Mucosa of stomach (tissue), 1 donor: Measurements from ENCODE around the gene CACNB2.
"Not testable (repeated sequence)": the region's sequence is repeated elsewhere in the genome, so short reads cannot be mapped to it uniquely, and the experiment has no call there.

Experiments
- H3K27me3 ChIP-seq: one replicate; pipeline ENCODE4 v1.7.0; 2013; ENCODE audit warnings: mild to moderate bottlenecking, low read length; ENCODE audit not compliant: control insufficient read depth, insufficient read depth
- H3K36me3 ChIP-seq: one replicate; pipeline ENCODE4 v1.7.0; 2013; ENCODE audit warnings: low read length; ENCODE audit not compliant: control insufficient read depth, insufficient read depth
- H3K4me1 ChIP-seq: one replicate; pipeline ENCODE4 v1.7.0; 2013; ENCODE audit warnings: mild to moderate bottlenecking, low read length; ENCODE audit not compliant: control insufficient read depth, insufficient read depth
- H3K4me3 ChIP-seq: one replicate; pipeline ENCODE4 v1.7.0; 2013; ENCODE audit warnings: low read length
- H3K9ac ChIP-seq: one replicate; pipeline ENCODE4 v1.7.0; 2013; ENCODE audit warnings: mild to moderate bottlenecking, low read length, moderate library complexity
- H3K9me3 ChIP-seq: one replicate; pipeline ENCODE4 v1.7.0; 2013; ENCODE audit warnings: mild to moderate bottlenecking, low read length, moderate library complexity; ENCODE audit not compliant: control insufficient read depth
- donor health status: Pancreatic carcinoma.

The CACNB2 gene

GRCh38 chr10:18436902-18437301 is 296.7 kb downstream of the CACNB2 start:
- Histone ChIP-seq H3K4me1 (no peaks in the 10 kb centered on the region), H3K4me3 (no peak overlapping the region), H3K27me3 (no peaks in the 10 kb centered on the region), H3K9me3 (no peaks in the 10 kb centered on the region), H3K36me3 (no peaks in the 10 kb centered on the region), H3K9ac (no peak overlapping the region)

DNA sequence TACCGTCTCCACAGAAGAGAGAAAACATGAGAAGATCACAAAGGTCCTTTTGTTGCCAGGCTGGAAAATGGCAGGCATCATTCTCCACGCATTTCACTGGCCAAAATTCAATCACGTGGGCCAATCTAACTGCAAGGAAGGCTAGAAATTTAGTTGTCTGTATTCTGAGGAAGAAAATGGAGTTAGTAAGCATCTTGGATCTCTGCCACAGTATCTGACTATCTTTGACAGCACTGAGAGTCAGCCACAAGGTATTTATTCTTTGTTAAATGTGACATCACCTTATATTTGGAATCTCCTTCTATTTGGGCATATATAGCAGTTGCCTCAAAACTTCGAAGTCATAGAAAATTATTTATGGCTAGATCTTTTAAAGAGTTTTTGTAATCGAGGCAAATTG is 297.3 kb downstream of the CACNB2 start:
- no peak overlapping the region for H3K4me3 ChIP-seq
- H3K9ac ChIP-seq = no peak overlapping the region
- no peaks in the 10 kb centered on the region for H3K36me3 ChIP-seq
- no peaks in the 10 kb centered on the region for H3K9me3 ChIP-seq
- no peaks in the 10 kb centered on the region for H3K27me3 ChIP-seq
- no peaks in the 10 kb centered on the region for H3K4me1 ChIP-seq

- Histone ChIP-seq H3K4me3 (no peak overlapping the region), H3K27me3 (no peaks in the 10 kb centered on the region), H3K9me3 (no peaks in the 10 kb centered on the region), H3K4me1 (no peaks in the 10 kb centered on the region), H3K9ac (no peak overlapping the region), H3K36me3 (no peaks in the 10 kb centered on the region)
Measured at GRCh38 chr10:18438361-18439126, 298.3 kb downstream of the CACNB2 start.

DNA sequence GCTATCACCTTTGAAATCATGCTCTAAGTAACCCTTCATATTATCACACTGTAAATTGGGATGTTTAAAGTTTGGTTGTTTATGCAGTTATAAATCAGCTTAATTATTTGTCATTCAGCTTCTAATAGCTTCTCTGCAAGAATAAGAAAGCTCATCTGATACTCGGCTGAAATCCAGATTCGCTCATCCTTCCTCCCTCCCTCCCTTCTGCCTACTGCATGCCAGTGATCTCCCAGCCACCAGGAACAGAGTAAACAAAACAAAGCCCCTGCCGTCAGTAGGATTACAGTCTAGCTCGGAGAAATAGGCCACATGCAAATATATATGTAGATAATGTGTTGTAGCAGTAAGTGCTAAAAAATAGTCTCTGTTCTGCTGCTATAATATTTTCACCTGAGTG is 299.4 kb downstream of the CACNB2 start:
- Histone ChIP-seq H3K4me3 (no peak overlapping the region), H3K4me1 (no peaks in the 10 kb centered on the region), H3K36me3 (no peaks in the 10 kb centered on the region), H3K9ac (no peak overlapping the region), H3K9me3 (no peaks in the 10 kb centered on the region), H3K27me3 (no peaks in the 10 kb centered on the region)

GRCh38 chr10:18445635-18446034 is 305.4 kb downstream of the CACNB2 start:
- H3K27me3 ChIP-seq, H3K4me1 ChIP-seq, H3K9me3 ChIP-seq, H3K4me3 ChIP-seq, H3K36me3 ChIP-seq, H3K9ac ChIP-seq: not testable (repeated sequence)

DNA sequence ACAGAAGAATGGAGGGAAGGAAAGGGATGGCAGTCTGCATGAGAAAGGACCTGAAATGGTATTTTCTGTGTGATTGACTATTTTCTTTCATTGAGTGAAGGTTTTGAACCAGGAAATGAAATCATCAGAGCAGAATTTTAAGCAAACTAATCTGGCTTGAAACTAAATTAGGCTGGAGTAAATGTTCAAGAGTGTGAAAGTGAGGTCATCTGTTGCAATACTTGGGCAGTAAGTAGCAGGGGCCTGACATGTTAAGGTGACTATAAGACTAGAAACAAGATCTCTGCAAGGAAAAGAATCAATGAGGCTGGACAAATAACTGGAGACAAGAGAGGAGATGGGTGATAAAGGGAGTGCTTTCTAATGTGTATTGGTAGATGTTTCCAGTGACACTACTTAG is 306.0 kb downstream of the CACNB2 start:
- Histone ChIP-seq H3K4me3 (no peak overlapping the region), H3K4me1 (no peaks in the 10 kb centered on the region), H3K36me3 (no peaks in the 10 kb centered on the region), H3K27me3 (no peaks in the 10 kb centered on the region), H3K9me3 (no peaks in the 10 kb centered on the region), H3K9ac (no peak overlapping the region)

- Histone ChIP-seq H3K9me3 (no peaks in the 10 kb centered on the region), H3K27me3 (no peaks in the 10 kb centered on the region), H3K4me3 (no peak overlapping the region), H3K9ac (no peak overlapping the region), H3K4me1 (no peaks in the 10 kb centered on the region), H3K36me3 (no peaks in the 10 kb centered on the region)
Measured at GRCh38 chr10:18449611-18450026, 309.4 kb downstream of the CACNB2 start.

DNA sequence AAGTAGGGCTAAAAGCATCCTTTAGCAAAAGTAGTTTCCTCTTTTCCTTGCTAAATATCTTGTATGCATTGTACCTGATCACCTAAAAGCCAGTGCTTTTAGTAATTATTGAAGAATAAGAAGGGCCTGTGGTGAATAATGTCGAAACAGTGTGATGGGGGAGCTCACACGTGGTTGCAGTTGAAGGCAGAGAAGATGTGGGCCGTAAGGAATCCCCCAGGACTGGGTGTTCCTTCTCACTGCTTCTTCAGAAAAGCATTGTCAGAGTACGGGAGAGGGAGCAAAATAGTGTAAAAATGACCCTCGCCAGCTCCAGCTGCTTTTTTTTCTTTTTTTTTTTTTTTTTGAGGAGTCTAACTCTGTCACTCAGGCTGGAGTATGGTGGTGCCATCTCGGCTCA is 310.1 kb downstream of the CACNB2 start:
- H3K9ac ChIP-seq = no peak overlapping the region
- H3K36me3 ChIP-seq = no peaks in the 10 kb centered on the region
- H3K9me3 ChIP-seq = no peaks in the 10 kb centered on the region
- no peaks in the 10 kb centered on the region for H3K4me1 ChIP-seq
- no peak overlapping the region for H3K4me3 ChIP-seq
- H3K27me3 ChIP-seq = no peaks in the 10 kb centered on the region

GRCh38 chr10:18455086-18455884 is 315.1 kb downstream of the CACNB2 start:
- Histone ChIP-seq H3K4me1 (no peaks in the 10 kb centered on the region), H3K9me3 (no peaks in the 10 kb centered on the region), H3K27me3 (no peaks in the 10 kb centered on the region), H3K36me3 (no peaks in the 10 kb centered on the region), H3K9ac (no peak overlapping the region), H3K4me3 (no peak overlapping the region)

- Histone ChIP-seq H3K9me3 (no peaks in the 10 kb centered on the region), H3K4me1 (no peaks in the 10 kb centered on the region), H3K4me3 (no peak overlapping the region), H3K9ac (no peak overlapping the region), H3K36me3 (no peaks in the 10 kb centered on the region), H3K27me3 (no peaks in the 10 kb centered on the region)
Measured at GRCh38 chr10:18456984-18457383, 316.8 kb downstream of the CACNB2 start.

GRCh38 chr10:18460032-18460431 is 319.8 kb downstream of the CACNB2 start:
- no peak overlapping the region for H3K9ac ChIP-seq
- no peaks in the 10 kb centered on the region for H3K27me3 ChIP-seq
- H3K36me3 ChIP-seq = no peaks in the 10 kb centered on the region
- H3K9me3 ChIP-seq = no peaks in the 10 kb centered on the region
- H3K4me1 ChIP-seq = no peaks in the 10 kb centered on the region
- H3K4me3 ChIP-seq = no peak overlapping the region

- H3K9me3 ChIP-seq = no peaks in the 10 kb centered on the region
- no peak overlapping the region for H3K9ac ChIP-seq
- H3K27me3 ChIP-seq = no peaks in the 10 kb centered on the region
- no peak overlapping the region for H3K4me3 ChIP-seq
- no peaks in the 10 kb centered on the region for H3K4me1 ChIP-seq
- no peaks in the 10 kb centered on the region for H3K36me3 ChIP-seq
Measured at GRCh38 chr10:18463673-18464211, 323.5 kb downstream of the CACNB2 start.
